Esophagus squamous epithelium (tissue), 4 donors: ENCODE results near the gene PHC1.

Experiments
- CTCF ChIP-seq, 6 experiments: fragments of 450-650 bp in 4 of 6; fragments of 200-600 bp in 2 of 6; sonication (generic) in 2 of 6; IDR thresholded peaks; one replicate each; pipeline ENCODE4 v1.5.1; 2016 to 2019; ENCODE audit warnings: antibody characterized with exemption in 6 of 6, mild to moderate bottlenecking in 4 of 6, moderate library complexity in 4 of 6
- POLR2A ChIP-seq, 4 donors: fragments of 450-650 bp; IDR thresholded peaks; one replicate each; pipeline ENCODE4 v1.6.1; 2017; ENCODE audit warnings: antibody characterized with exemption in 4 of 4, mild to moderate bottlenecking in 4 of 4, moderate library complexity in 3 of 4

GRCh38 chr12:8903646-8904045 is 10.7 kb upstream of the PHC1 start:
- TF ChIP-seq CTCF (IDR thresholded peaks at IDR 0.05) (no peak), POLR2A (IDR thresholded peaks at IDR 0.05) (no peak)
